OCI-LY3 (cell line): ENCODE results near the gene LRCH1.

ENCODE experiments used
- CTCF ChIP-seq: fragments of 200-600, 300-600 bp; sonication (generic); IDR thresholded peaks from 2 replicates; pipeline ENCODE4 v1.5.1; 2014; ENCODE audit warnings: antibody characterized with exemption, low read length, low read depth
- EZH2phosphoT487 ChIP-seq: fragments of 200-600 bp; shearing (Covaris generic); IDR thresholded peaks from 2 replicates; pipeline ENCODE4 v1.6.1; 2018; ENCODE audit warnings: antibody characterized with exemption, mixed run types, low read depth

GRCh38 chr13:46523972-46524752 lies 28.8 kb upstream of the LRCH1 start:
- TF ChIP-seq CTCF (no peak), EZH2phosphoT487 (no peak)
